MM.1S (cell line): ENCODE results near the gene DCP1A.

Experiments
- CTCF ChIP-seq: fragments of 300-600 bp; sonication (generic); IDR thresholded peaks from 2 replicates; pipeline ENCODE4 v1.5.1; 2016; ENCODE audit warnings: antibody characterized with exemption, low read length, mixed read lengths
- EZH2 ChIP-seq: fragments of 300-600 bp; sonication (generic); optimal IDR thresholded peaks from 2 replicates; pipeline ENCODE3; 2017; ENCODE audit warnings: low read depth, mild to moderate bottlenecking, antibody characterized with exemption, low read length, mixed read lengths
- EZH2phosphoT487 ChIP-seq: fragments of 300-600 bp; sonication (generic); IDR thresholded peaks from 2 replicates; pipeline ENCODE4 v1.6.1; 2018; ENCODE audit warnings: antibody characterized with exemption, low read length

DNA sequence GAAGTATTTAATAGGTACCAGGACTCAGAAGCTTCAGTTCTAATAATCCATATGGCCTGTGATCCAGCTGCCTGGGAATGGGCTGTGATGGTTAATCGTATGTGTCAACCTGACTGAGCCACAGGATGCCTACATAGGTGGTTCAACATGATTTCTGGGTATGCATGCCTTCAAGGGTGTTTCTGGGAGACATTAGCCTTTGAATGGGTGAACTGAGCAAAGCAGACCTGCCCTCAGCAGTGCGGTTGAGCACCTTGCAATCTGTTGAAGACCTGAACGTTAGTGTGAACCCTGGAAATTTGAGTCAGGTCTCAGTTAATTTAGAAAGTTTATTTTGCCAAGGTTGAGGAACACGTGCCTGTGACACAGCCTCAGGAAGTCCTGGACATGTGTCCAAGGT lies 68.7 kb downstream of the DCP1A start:
- no peak for TF ChIP-seq CTCF
- TF ChIP-seq EZH2: no peak
- TF ChIP-seq EZH2phosphoT487: no peak
